ENCODE data around the gene C11orf97. TPM values are rescaled to one million over a fixed set of nuclear protein-coding genes. Genes with fewer than 3 reads are reported as not detected.
"Not testable (repeated sequence)": the region's sequence is repeated elsewhere in the genome, so short reads cannot be mapped to it uniquely, and the experiment has no call there.

C11orf97 gene
- total and polyA plus RNA-seq, 3 experiments from 2014 or later, result not detected

- Histone ChIP-seq H3K4me3 (ENCODE audit: low read length) (no peak overlapping the region), H3K27me3 (ENCODE audit: insufficient read depth, low read length, poor library complexity, severe bottlenecking) (no peaks in the 10 kb centered on the region), H3K9me3 (ENCODE audit: low read length) (no peaks in the 10 kb centered on the region), H3K27ac (ENCODE audit: low read depth, low read length) (no peak overlapping the region), H3K36me3 (ENCODE audit: insufficient read depth, low read length) (no peaks in the 10 kb centered on the region), H3K4me1 (ENCODE audit: insufficient read depth, low read length) (no peaks in the 10 kb centered on the region)
- ChIA-PET POLR2A (no interaction called here), CTCF (no interaction called here)
- no peak overlapping the region for H3K27ac Mint-ChIP-seq
- H3K36me3 Mint-ChIP-seq, result no peaks in the 10 kb centered on the region
- no peak for DNase-seq
- H3K4me3 Mint-ChIP-seq, result no peak overlapping the region
- H3K27me3 Mint-ChIP-seq, result peaks cover 0 to 2% of the 10 kb centered on the region in 2 donors
- H3K4me1 Mint-ChIP-seq, result no peaks in the 10 kb centered on the region
- H3K9me3 Mint-ChIP-seq, result no peaks in the 10 kb centered on the region
These were observed 51.7 kb downstream of the C11orf97 start for GRCh38 chr11:94563848-94564467.

GRCh38 chr11:94567181-94567670, 55.0 kb downstream of the C11orf97 start, which contains the start of gene PIWIL4:
Gene PIWIL4 (plus strand): TSS chr11:94567368. CDS start chr11:94567519, 151 bp downstream.
- Mint-ChIP-seq H3K36me3 (no peaks in the 10 kb centered on the region), H3K27ac (no peak within 1 kb of the TSS), H3K4me3 (no peak within 1 kb of the TSS), H3K9me3 (no peaks in the 10 kb centered on the region), H3K27me3 (peaks cover 0 to 2% of the 10 kb centered on the region in 2 donors), H3K4me1 (no peaks in the 10 kb centered on the region)
- Histone ChIP-seq H3K4me1 (ENCODE audit: insufficient read depth, low read length) (no peaks in the 10 kb centered on the region), H3K36me3 (ENCODE audit: insufficient read depth, low read length) (no peaks in the 10 kb centered on the region), H3K27ac (ENCODE audit: low read depth, low read length) (peak within 1 kb of the TSS; percentile 1), H3K4me3 (ENCODE audit: low read length) (no peak within 1 kb of the TSS), H3K9me3 (ENCODE audit: low read length) (no peaks in the 10 kb centered on the region), H3K27me3 (ENCODE audit: insufficient read depth, low read length, poor library complexity, severe bottlenecking) (no peaks in the 10 kb centered on the region)
- CTCF ChIA-PET, result no interaction called here
- no peak for DNase-seq
- POLR2A ChIA-PET, result no interaction called here

GRCh38 chr11:94568200-94568599, 55.9 kb downstream of the C11orf97 start:
- ChIA-PET POLR2A (no interaction called here), CTCF (no interaction called here)
- DNase-seq, result no peak
- H3K9me3 ChIP-seq (ENCODE audit: low read length), result no peaks in the 10 kb centered on the region
- H3K9me3 Mint-ChIP-seq, result no peaks in the 10 kb centered on the region
- no peak overlapping the region for H3K4me3 ChIP-seq (ENCODE audit: low read length)
- H3K4me3 Mint-ChIP-seq, result no peak overlapping the region
- no peak overlapping the region for H3K27ac Mint-ChIP-seq
- no peaks in the 10 kb centered on the region for H3K36me3 Mint-ChIP-seq
- H3K4me1 ChIP-seq (ENCODE audit: insufficient read depth, low read length), result no peaks in the 10 kb centered on the region
- no peaks in the 10 kb centered on the region for H3K36me3 ChIP-seq (ENCODE audit: insufficient read depth, low read length)
- peaks cover 0 to 2% of the 10 kb centered on the region in 2 donors for H3K27me3 Mint-ChIP-seq
- H3K4me1 Mint-ChIP-seq, result no peaks in the 10 kb centered on the region
- H3K27ac ChIP-seq (ENCODE audit: low read depth, low read length), result no peak overlapping the region
- H3K27me3 ChIP-seq (ENCODE audit: insufficient read depth, low read length, poor library complexity, severe bottlenecking), result no peaks in the 10 kb centered on the region

- H3K4me1 Mint-ChIP-seq, result no peaks in the 10 kb centered on the region
- no peaks in the 10 kb centered on the region for H3K4me1 ChIP-seq (ENCODE audit: insufficient read depth, low read length)
- H3K27me3 Mint-ChIP-seq, result peaks cover 0 to 2% of the 10 kb centered on the region in 2 donors
- POLR2A ChIA-PET, result no interaction called here
- DNase-seq, result no peak
- CTCF ChIA-PET, result no interaction called here
- H3K27ac Mint-ChIP-seq, result no peak overlapping the region
- H3K27me3 ChIP-seq (ENCODE audit: insufficient read depth, low read length, poor library complexity, severe bottlenecking), result no peaks in the 10 kb centered on the region
- H3K9me3 ChIP-seq (ENCODE audit: low read length), result no peaks in the 10 kb centered on the region
- no peak overlapping the region for H3K27ac ChIP-seq (ENCODE audit: low read depth, low read length)
- H3K9me3 Mint-ChIP-seq, result no peaks in the 10 kb centered on the region
- no peak overlapping the region for H3K4me3 Mint-ChIP-seq
- H3K36me3 ChIP-seq (ENCODE audit: insufficient read depth, low read length), result no peaks in the 10 kb centered on the region
- H3K36me3 Mint-ChIP-seq, result no peaks in the 10 kb centered on the region
- no peak overlapping the region for H3K4me3 ChIP-seq (ENCODE audit: low read length)
These were observed 56.5 kb downstream of the C11orf97 start for GRCh38 chr11:94568717-94569116.

- H3K27me3 ChIP-seq (ENCODE audit: insufficient read depth, low read length, poor library complexity, severe bottlenecking); H3K4me3 Mint-ChIP-seq; POLR2A ChIA-PET; H3K4me1 Mint-ChIP-seq; H3K27ac ChIP-seq (ENCODE audit: low read depth, low read length); H3K4me3 ChIP-seq (ENCODE audit: low read length); H3K27ac Mint-ChIP-seq; H3K9me3 Mint-ChIP-seq; H3K4me1 ChIP-seq (ENCODE audit: insufficient read depth, low read length); H3K36me3 ChIP-seq (ENCODE audit: insufficient read depth, low read length); CTCF ChIA-PET; H3K9me3 ChIP-seq (ENCODE audit: low read length); DNase-seq; H3K27me3 Mint-ChIP-seq; H3K36me3 Mint-ChIP-seq: not testable (repeated sequence)
These were observed 60.7 kb downstream of the C11orf97 start for GRCh38 chr11:94572975-94573374.

- H3K36me3 Mint-ChIP-seq, result peaks cover 0 to 2% (median 0%) of the 10 kb centered on the region in 3 donors
- no peaks in the 10 kb centered on the region for H3K4me1 ChIP-seq (ENCODE audit: insufficient read depth, low read length)
- H3K9me3 Mint-ChIP-seq, result no peaks in the 10 kb centered on the region
- no peaks in the 10 kb centered on the region for H3K27me3 ChIP-seq (ENCODE audit: insufficient read depth, low read length, poor library complexity, severe bottlenecking)
- H3K9me3 ChIP-seq (ENCODE audit: low read length), result no peaks in the 10 kb centered on the region
- ChIA-PET POLR2A (no interaction called here), CTCF (interaction anchor here (0.6 kb wide), 1 partner anchor 1862 kb away, joined by 3 read pairs; no protein-coding TSS in a partner anchor)
- H3K4me3 ChIP-seq (ENCODE audit: low read length), result no peak overlapping the region
- H3K4me1 Mint-ChIP-seq, result no peaks in the 10 kb centered on the region
- no peak overlapping the region for H3K27ac ChIP-seq (ENCODE audit: low read depth, low read length)
- no peak overlapping the region for H3K4me3 Mint-ChIP-seq
- no peak overlapping the region for H3K27ac Mint-ChIP-seq
- no peak for DNase-seq
- H3K27me3 Mint-ChIP-seq, result peaks cover 4 to 9% of the 10 kb centered on the region in 2 donors
- no peaks in the 10 kb centered on the region for H3K36me3 ChIP-seq (ENCODE audit: insufficient read depth, low read length)
These were observed 62.1 kb downstream of the C11orf97 start for GRCh38 chr11:94574193-94574961.

- no peaks in the 10 kb centered on the region for H3K9me3 ChIP-seq (ENCODE audit: low read length)
- CTCF ChIA-PET, result no interaction called here
- no peaks in the 10 kb centered on the region for H3K27me3 ChIP-seq (ENCODE audit: insufficient read depth, low read length, poor library complexity, severe bottlenecking)
- no peaks in the 10 kb centered on the region for H3K9me3 Mint-ChIP-seq
- H3K36me3 ChIP-seq (ENCODE audit: insufficient read depth, low read length), result no peaks in the 10 kb centered on the region
- peaks cover 4 to 9% of the 10 kb centered on the region in 2 donors for H3K27me3 Mint-ChIP-seq
- H3K4me3 ChIP-seq (ENCODE audit: low read length), result no peak overlapping the region
- POLR2A ChIA-PET, result no interaction called here
- H3K36me3 Mint-ChIP-seq, result peaks cover 0 to 2% (median 0%) of the 10 kb centered on the region in 3 donors
- no peaks in the 10 kb centered on the region for H3K4me1 ChIP-seq (ENCODE audit: insufficient read depth, low read length)
- H3K4me1 Mint-ChIP-seq, result no peaks in the 10 kb centered on the region
- H3K27ac Mint-ChIP-seq, result peak overlapping the region in 1 of 8 donors; percentile 60
- H3K27ac ChIP-seq (ENCODE audit: low read depth, low read length), result no peak overlapping the region
- H3K4me3 Mint-ChIP-seq, result no peak overlapping the region
- no peak for DNase-seq
These were observed 64.0 kb downstream of the C11orf97 start for GRCh38 chr11:94576306-94576705.

- CTCF ChIA-PET, result no interaction called here
- peaks cover 0 to 2% (median 0%) of the 10 kb centered on the region in 3 donors for H3K36me3 Mint-ChIP-seq
These were observed 65.6 kb downstream of the C11orf97 start for GRCh38 chr11:94577841-94578240.

More at GRCh38 chr11:94577841-94578240, 65.6 kb downstream of the C11orf97 start:
- Histone ChIP-seq H3K4me1 (ENCODE audit: insufficient read depth, low read length) (no peaks in the 10 kb centered on the region), H3K27me3 (ENCODE audit: insufficient read depth, low read length, poor library complexity, severe bottlenecking) (no peaks in the 10 kb centered on the region), H3K4me3 (ENCODE audit: low read length) (no peak overlapping the region), H3K27ac (ENCODE audit: low read depth, low read length) (no peak overlapping the region), H3K36me3 (ENCODE audit: insufficient read depth, low read length) (no peaks in the 10 kb centered on the region), H3K9me3 (ENCODE audit: low read length) (no peaks in the 10 kb centered on the region)
- Mint-ChIP-seq H3K9me3 (no peaks in the 10 kb centered on the region), H3K27ac (no peak overlapping the region), H3K27me3 (peaks cover 7 to 9% of the 10 kb centered on the region in 2 donors), H3K4me1 (no peaks in the 10 kb centered on the region), H3K4me3 (no peak overlapping the region)
- POLR2A ChIA-PET, result no interaction called here
- no peak for DNase-seq

Data from CD8-positive, alpha-beta memory T cell (primary cell).